VCaP (cell line): ENCODE measurements around the gene MPDU1.
A peak's percentile ranks its signal among the peaks of the same experiment; 100 is the strongest.

Experiments used
- H3K27ac ChIP-seq: fragments of 450-650 bp; 2 replicates; pipeline ENCODE4 v1.5.1; 2017
- CTCF ChIP-seq: fragments of 450-650 bp; conservative IDR thresholded peaks from 2 replicates; pipeline ENCODE4 v1.5.1; 2017; ENCODE audit warnings: mild to moderate bottlenecking, moderate library complexity

The MPDU1 gene

GRCh38 chr17:7583253-7584109, at the start of gene MPDU1:
MPDU1 (plus strand) TSS chr17:7583852; CDS start chr17:7583863, 11 bp downstream.
- H3K27ac ChIP-seq: peak within 1 kb of the TSS; percentile 86
- TF ChIP-seq CTCF: no peak

- no peak overlapping the region for H3K27ac ChIP-seq
- TF ChIP-seq CTCF: no peak
These were observed 45.6 kb upstream of the MPDU1 start for GRCh38 chr17:7538050-7538449.

- TF ChIP-seq CTCF: no peak
- no peak overlapping the region for H3K27ac ChIP-seq
These were observed 44.6 kb upstream of the MPDU1 start for GRCh38 chr17:7538891-7539545.

GRCh38 chr17:7541074-7541621, 42.5 kb upstream of the MPDU1 start:
- no peak for TF ChIP-seq CTCF
- no peak overlapping the region for H3K27ac ChIP-seq

GRCh38 chr17:7544911-7545310, 38.7 kb upstream of the MPDU1 start:
- H3K27ac ChIP-seq: no peak overlapping the region
- no peak for TF ChIP-seq CTCF

- TF ChIP-seq CTCF: 0 out of 2 replicates have a peak, but pooled peaks have one; percentile 19
- H3K27ac ChIP-seq: peak within 1 kb of the TSS; percentile 68
These were observed 34.9 kb upstream of the MPDU1 start, which contains the start of gene TNFSF12 for GRCh38 chr17:7548585-7549400. TNFSF12 (plus strand) TSS chr17:7549058; CDS start chr17:7549154, 96 bp downstream.
